Pons (tissue), 1 donor: ENCODE data around the gene MANSC1.
A peak's percentile ranks its signal among the peaks of the same experiment; 100 is the strongest.

ENCODE experiments used
- DNase-seq: peaks from one replicate; pipeline ENCODE4 v3.0.0-alpha.2; 2016; ENCODE audit warnings: low spot score

The MANSC1 gene

GRCh38 chr12:12349711-12350665 is at the start of gene MANSC1:
TSS of gene MANSC1 (minus strand) at chr12:12350242. CDS start at chr12:12343314, 6,928 bp downstream.
- peak; percentile 52 for DNase-seq

- no peak for DNase-seq
Observed at GRCh38 chr12:12399161-12399560, 49.1 kb upstream of the MANSC1 start.

- peak; percentile 56 for DNase-seq
Observed at GRCh38 chr12:12398026-12398859, 48.2 kb upstream of the MANSC1 start.

DNA sequence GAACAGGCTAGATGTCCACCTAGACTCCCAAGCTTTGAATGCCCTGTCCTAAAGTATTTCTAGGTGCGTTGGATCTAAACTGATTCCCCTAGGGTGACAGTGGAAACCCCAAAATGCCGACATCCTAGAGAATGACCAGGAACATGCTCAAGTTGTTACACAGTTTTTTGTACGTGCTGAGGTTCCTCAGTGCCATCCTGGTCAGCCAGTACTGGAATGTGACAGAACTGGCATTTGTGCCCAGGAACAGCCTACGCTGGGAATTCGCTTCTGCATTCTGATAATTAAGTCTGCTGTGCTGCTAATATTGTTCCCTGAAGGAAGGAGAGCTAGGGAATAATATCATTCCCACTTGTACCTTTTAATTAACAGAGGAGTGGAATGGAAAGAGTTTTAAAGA is 47.1 kb upstream of the MANSC1 start:
- no peak for DNase-seq

DNA sequence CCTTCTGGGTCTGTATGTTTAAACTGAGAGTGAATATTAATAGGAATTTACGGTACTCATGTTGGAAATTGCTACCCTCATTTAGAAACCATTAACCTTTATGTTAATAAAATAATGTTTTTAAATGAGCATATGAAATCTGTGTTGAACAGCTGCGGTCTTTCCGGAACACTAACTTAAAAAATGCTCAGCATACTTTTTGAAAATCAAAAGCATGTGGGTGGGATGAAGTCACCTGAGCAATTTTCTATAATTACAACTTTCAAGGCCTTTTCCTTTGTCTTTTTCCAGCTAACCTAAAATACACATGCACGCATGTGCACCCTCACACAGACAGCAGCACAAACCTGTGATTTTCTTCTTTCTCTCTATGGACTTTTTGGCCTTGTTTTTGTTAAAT is 46.7 kb upstream of the MANSC1 start:
- no peak for DNase-seq

DNA sequence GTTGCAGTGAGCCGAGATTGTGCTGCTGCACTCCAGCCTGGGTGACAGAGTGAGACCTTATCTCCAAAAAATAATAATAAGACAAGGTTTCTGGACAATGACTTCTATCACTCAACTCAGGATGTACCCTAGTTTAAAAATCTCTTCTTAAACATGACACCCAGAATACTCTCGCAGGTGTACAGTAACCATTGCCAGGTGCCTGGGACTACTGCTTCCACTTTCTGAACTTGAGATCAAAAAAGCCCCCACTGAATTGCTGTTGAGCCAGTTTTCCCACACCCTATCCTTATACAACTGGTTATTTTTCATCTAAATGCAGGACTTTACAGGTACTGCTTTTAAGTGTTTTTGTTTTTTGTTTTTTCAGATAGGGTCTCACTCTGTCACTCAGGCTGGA is 43.1 kb upstream of the MANSC1 start:
- DNase-seq = no peak

DNA sequence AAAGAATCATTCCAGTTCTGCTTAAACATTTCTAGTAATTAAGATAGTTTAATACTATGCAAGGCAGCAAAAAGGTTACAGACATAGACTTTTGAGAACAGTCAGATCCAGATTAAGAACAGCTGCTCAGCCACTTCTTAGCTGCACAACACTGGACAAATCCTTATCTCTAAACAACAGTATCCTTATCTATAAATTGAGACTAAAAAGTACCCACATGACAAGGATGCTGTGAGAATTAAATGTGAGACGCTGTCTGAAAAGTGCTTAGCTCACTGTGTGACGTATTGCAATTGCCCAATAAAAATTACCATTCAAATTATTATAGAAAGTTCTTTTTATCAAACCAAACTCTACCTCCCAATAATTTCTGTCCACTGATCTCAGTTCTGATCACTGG is 42.4 kb upstream of the MANSC1 start:
- DNase-seq = no peak

GRCh38 chr12:12387501-12387900 is 37.5 kb upstream of the MANSC1 start:
- DNase-seq = no peak

- DNase-seq = peak; percentile 62
Observed at GRCh38 chr12:12384571-12385340, 34.7 kb upstream of the MANSC1 start.

- DNase-seq = no peak
Observed at GRCh38 chr12:12381982-12382381, 31.9 kb upstream of the MANSC1 start.

DNA sequence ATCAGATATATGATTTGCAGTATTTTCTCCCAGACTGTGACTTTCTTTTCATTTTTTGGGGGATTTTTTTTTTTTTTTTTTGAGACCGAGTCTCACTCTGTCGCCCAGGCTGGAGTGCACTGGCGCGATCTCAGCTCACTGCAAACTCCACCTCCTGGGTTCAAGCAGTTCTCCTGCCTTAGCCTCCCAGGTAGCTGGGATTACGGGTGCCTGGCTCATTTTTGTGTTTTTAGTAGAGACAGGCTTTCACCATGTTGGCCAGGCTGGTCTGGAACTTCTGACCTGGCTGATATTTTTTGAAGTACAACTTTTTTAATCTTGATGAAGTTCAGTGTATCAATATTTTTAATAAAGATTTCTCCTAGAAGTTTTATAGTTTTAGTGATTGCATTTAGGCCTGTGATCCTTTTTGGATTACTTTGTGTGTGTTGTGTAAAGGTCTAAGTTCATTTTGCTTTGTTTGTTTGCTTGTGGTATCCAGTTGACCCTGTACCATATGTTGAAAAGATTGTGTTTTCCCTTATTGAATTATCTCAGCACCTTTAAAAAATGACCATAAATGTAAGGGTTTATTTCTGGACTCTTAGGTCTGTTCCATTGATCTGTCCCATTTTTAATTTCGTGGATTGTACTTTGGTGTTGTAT is 31.0 kb upstream of the MANSC1 start:
- DNase-seq = no peak

- peak; percentile 60 for DNase-seq
Observed at GRCh38 chr12:12379831-12380730, 30.0 kb upstream of the MANSC1 start.

DNA sequence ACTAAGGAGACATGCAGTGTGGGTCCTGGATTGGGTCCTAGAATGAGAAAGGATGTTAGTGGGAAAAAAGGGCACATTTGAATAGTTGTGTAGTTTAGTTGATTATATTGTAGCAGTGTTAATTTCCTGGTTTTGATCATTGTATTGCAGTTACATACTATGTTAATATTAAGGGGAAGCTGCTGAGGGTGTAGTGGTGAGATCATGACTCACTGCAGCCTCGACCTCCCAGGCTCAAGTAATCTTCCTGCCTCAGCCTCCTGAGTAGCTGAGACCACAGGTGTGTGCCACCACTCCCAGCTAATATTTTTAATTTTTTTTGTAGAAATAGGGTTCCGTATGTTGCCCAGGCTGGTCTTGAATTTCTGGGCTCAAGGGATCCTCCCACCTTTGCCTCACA is 28.6 kb upstream of the MANSC1 start:
- DNase-seq = no peak

DNA sequence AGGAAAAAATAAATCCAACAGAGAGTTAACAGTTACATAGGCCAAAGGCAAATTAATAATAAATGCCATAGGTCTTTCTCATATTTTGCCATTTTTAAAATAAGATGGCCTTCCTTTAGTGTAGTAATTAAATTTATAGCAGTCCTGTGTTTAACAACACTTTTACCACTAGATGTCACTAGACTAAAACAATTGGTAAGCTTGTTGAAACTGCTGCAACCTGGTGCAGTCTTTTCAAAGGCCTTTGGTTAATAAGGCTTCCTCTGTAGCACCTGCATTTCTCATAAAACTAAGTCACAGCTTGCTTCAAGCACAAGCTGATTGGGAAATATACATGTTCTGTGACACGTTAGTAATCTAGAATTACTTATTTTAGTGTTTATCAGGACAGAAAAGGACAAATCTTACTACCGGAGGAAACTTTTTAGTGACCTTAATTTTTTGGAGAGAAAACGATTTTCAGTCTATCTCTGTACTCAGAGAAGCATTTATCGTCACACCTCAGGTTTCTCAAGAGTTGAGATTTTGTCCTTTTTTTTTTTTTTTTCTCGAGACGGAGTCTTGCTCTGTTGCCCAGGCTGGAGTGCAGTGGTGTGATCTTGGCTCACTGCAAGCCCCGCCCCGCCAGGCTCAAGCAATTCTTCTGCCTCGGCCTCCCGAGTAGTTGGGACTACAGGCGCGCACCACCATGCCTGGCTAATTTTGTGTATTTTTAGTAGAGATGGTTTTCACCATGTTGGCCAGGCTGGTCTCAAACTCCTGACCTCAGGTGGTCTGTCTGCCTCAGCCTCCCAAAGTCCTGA is 26.8 kb upstream of the MANSC1 start:
- DNase-seq = peak; percentile 94

DNA sequence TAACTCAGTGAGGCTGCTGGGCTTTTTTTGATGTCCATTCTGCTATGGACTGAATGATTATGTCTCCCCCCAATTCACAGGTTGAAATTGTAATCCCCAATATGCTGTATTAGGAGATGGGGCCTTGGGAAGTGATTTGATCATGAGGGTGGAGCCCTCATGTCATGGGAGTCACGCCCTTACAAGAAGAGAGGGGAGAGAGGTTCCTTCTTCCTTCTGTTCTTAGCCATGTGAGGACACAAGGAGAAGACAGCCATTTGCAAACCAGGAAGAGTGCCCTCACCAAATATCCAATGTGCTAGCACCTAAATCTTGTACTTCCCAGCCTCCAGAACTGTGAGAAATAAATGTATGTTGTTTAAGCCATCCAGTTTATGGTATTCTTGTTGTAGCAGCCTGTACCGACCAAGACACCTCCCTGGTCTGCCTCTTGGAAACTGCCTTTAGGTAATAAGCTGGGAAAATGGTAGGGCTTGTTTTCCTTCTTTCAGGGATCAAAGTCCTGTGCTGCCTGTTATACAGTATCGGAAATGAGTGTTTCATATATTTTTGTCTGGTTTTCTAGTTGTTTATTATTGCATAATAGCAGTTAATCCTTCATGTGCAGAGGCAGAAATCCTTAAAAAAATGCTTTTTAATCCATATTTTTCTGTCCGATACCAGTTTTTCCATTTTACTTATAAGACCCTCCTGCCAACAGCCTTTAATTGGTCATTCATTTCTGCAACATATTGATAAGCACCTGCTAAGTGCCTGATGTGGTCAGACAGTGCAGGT is 23.1 kb upstream of the MANSC1 start:
- DNase-seq = no peak

DNA sequence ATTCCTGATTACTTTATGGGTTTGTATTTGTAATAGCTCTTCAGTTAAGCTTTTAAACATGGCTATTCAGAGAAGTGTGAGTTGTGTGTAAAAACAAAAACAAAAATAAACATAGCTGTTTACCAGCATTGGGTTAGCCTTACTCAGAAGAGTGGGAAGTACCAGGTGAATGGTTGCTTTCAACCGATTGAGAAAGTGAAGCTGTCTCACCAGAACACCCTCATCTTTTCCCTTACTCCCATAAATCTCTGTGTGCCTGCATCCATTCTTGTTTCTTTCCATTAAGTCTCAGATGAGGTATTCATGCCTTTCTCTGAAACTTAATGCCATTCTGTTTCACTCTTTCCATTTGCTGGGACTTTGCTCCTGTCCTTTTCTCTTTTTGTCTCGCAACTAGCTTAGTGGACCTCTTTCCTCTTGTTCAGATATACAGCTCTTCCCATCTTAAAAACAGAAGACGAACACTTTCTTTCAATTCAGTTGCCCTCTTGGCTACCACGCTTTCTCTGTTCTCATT is 17.5 kb upstream of the MANSC1 start:
- DNase-seq = no peak

DNA sequence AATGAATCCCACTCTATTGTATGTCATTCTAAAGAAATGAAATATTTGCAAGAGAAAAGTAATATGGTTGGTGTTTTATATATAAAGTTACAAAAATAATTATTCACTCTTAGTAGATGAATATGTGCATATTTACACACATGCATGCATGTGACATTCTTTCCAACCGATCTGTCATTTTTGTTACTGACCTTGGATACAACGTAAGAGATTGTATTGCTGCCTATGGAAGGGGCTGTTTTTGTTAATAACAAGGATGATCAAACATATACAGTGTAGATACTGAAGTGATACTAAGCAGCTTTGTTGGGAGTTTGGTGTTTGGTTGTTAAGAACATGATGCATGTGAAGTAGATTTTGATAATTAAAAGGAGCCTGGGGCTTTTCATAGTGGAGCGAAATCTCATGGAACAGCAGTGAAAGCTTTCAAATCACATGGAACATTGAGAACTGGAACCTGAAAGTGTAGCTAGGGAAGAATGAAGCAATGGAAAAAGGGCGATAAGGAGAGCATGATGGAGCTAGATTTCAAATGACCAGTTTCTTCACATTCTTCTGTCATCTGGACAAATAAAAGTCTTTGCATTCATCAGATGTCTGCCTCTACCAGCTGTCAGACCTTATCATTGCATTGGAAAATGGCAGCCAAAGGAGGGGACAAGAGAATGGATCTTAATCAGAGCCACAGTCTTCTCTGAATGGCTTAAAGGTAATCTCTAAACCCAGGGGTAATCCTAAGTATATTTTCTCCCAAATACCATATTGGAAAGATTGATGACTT is 16.8 kb upstream of the MANSC1 start:
- DNase-seq = peak; percentile 59

DNA sequence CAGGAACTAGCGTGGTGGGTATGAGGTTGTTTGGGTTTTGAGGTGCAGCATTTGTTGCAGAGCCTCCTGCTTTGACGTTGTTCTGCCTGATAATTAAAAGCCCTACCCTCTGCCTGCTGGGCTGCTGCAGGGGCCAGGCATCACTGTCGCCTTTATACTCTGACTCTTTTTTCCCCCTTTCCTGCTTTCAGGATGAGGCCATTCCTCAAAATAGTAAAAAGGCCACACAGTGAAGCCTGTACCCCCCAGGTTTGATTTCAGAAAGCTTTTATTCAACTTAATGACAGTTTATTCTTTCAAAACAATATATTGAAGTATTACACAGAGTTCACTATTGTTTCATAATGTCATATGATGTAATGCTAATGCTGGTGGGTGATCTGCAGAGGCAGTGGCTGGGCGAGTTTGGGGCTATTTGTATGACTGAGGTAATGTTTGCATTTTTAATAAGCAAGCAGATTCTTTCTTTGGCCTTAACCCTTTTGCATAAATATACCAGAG is 15.9 kb upstream of the MANSC1 start:
- DNase-seq = peak; percentile 84
